GM19025 (cell line): ENCODE measurements around the gene FNDC3A.
"Not testable (repeated sequence)": the region's sequence is repeated elsewhere in the genome, so short reads cannot be mapped to it uniquely, and the experiment has no call there.

Experiments
- ATAC-seq: cut with Tn5 transposase; IDR thresholded peaks from one replicate; pipeline ENCODE4 v1.9.1; 2021; ENCODE audit warnings: mild to moderate bottlenecking, low read depth, moderate library complexity; ENCODE audit not compliant: unreplicated experiment

Gene FNDC3A

DNA sequence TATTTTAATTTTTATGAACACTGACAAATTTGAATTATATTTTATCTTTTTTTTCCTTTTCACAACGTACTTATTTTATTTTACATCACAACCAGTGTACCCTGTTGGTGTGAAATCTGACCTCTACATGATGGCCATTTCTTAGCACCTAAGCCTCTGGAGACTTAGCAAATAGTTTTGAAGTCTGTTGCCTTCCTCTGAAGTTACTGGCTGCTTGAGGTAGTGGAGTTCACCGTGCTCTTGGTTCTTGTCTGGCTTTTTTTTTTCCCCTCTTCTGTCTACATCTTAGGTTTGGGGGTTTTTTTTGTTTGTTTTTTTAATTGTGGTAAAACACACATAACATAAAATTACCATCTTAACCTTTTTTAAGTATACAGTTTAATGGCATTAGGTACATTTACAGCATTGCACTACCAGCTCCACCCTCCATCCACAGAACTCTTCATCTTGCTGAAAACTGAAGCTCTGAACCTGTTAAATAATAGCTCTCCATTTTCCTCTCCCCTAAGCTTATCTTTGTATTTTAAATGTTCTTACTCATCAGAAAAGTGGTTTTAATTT lies 150.3 kb downstream of the FNDC3A start:
- ATAC-seq: no peak

DNA sequence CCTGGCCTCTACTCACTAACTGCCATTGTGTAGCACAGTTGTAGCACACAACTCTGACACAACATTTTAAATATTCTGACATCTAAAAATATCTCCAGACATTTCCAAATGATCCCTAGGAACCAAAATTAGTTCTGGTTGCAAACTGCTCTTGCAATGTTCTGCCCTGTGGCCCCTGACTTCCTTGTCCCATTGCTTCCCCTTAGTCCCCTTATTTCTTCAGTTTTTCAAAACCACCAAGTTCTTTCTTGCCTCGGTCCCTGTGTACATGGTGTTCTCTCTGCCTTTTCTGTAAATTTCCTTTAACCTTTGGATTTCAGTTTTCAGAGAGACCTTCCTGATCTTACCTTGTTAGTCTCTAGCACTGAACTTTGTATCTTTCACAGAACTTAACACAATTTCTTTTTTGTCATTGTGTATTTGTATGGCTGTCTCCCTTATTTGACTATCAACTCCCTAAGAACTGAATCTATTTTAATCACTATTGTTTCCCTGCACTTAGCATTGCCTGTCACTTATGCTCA lies 156.8 kb downstream of the FNDC3A start:
- no peak for ATAC-seq

DNA sequence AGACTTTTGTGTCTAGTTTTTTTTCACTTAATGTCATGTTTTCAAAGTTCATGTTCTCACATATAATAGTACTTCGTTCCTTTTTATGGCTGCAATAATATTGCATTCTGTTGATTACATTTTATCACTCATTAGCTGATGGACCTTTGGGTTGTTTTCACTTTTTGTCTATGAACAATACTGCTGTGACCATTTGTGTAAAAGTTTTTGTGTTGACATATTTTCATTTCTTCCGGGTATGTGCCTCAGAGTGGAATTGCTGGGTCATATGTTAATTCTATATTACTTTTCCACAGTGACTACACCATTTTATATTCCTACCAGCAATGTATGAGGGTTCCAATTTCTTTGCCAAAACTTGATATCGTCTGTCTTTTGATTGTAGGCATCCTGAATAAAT lies 158.6 kb downstream of the FNDC3A start:
- no peak for ATAC-seq

DNA sequence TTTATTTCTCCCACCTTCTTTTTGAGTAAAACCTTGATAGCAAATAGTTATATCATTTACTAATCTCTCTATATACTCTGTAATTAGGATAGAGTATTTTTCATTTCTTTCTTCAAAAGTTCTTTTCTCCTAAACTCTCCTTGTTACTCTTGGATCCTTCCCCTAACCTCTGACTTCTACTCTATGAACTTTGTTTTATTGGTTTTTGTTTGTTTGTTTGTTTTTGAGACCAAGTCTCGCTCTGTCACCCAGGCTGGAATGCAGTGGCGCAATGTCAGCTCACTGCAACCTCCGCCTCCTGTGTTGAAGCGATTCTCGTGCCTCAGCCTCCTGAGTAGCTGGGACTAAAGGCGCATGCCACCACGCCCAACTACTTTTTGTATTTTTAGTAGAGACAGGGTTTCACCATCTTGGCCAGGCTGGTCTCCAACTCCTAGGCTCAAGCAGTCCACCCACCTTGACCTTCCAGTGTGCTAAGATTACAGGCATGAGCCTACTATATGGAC lies 161.5 kb downstream of the FNDC3A start:
- not testable (repeated sequence) for ATAC-seq

DNA sequence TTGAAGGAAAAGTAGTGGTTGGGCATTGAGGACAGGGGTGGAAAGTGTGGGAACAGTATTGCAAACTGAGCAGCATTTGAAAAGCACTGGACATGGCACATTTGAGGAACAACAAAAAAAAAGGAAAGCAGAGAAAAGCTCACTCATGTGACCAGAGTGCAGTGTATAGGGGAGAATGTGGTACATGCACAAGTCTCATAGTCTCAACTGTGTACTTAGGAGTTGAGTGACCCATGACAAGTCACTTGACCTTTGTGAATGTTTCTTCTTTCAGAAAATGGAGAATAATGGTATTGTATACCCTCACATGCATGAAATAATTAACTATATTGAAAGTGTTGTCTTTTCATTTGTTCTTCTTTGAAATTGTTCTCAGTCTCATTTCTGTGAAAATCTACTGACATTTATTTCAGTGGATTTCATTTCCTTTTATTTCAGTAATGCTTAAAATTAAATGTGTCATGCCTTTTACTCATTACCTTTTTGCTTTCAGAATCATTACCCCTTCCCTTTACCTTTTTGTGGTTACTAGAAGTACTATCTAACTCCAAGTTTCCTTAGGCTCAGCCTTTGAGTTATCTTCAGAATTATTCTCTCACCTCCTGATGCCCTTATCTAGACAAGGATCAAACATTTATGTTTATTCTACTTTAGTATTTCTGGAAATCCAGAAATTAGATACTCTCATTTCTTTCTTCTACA lies 165.3 kb downstream of the FNDC3A start:
- ATAC-seq: no peak

DNA sequence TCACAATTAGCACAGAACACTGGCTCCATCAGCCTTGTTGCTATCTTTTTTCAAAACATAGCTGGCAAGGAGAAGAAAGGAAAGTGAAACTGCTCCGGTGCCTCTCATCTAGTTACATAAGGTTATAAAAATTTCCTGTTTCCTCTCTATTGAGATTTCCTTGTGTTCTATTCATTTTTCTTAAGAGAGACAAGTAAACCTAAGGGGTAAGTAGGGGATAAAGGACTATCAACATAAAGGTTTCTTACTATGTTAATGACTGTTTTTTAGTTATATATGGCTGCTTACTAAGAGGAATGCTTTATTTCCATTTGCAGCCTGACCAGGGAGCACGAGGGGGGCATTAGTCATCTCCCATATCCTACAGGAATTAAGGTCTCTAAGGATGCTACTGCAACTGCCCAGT lies 171.2 kb downstream of the FNDC3A start:
- ATAC-seq: no peak

DNA sequence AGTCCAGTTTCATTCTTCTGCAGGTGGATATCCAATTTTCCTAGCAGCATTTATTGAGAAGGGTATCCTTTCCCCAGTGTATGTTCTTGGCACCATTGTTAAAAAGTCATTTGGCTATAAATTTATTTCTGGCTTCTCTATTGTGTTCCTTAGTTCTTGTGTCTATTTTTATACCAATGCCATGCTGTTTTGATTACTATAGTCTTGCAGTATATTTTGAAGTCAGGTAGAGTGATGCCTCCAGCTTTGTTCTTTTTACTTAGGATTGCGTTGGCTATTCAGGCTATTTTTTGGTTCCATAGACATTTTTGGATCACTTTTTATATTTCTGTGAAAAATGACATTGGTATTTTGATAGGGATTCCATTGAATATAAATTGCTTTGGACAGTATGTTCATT lies 172.7 kb downstream of the FNDC3A start:
- no peak for ATAC-seq

- ATAC-seq: not testable (repeated sequence)
Observed at GRCh38 chr13:49157955-49158584, 182.4 kb downstream of the FNDC3A start.

GRCh38 chr13:49163162-49163561 lies 187.4 kb downstream of the FNDC3A start:
- not testable (repeated sequence) for ATAC-seq

GRCh38 chr13:49164712-49165111 lies 189.0 kb downstream of the FNDC3A start:
- no peak for ATAC-seq

DNA sequence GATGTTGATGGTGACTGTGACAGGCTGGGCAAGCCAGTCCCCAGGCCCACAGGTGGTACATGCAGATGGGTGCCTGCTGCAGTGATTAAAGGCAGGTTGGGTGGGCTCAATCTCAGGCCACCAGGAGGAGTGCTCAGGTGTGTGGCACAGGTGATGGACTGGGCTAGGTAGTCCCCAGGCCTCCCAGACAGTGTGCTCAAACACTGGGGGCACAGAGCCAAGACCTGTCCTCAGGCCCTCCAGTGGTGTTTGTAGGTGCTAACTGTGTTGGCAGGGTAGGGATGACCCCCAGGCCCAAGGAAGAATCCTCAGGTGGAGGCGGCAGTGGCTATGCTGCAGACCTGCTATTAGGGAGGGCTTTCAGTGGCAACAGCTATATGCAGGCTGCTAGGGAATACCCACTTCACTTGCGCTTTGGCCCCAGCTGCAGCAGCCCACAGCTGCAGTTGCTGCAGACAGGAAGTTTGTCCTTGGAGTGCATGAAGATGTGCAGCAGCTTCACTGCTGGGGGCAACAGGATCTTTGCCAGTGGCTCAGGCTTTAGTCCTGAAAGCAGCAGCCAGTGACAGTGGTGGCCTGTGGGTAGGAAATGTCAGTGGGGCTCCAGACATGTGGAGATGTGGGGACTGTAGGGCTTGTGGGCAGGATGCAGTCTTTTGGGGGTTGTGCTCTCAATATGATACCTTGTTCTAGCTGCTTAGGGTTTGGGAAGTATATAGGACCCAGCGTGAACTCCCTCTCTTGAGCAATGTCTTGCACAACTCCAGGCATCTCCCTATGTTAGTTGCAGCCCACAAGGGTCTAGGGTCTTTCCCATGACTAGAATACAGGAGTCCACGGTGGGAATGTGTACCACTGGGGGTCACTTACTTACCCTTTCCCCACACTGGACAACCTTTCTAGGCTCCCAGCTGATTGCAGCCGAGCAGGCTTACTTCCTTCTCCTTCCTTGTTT lies 190.4 kb downstream of the FNDC3A start:
- no peak for ATAC-seq

- no peak for ATAC-seq
Observed at GRCh38 chr13:49171359-49171758, 195.6 kb downstream of the FNDC3A start.

- ATAC-seq: no peak
Observed at GRCh38 chr13:49183672-49184325, 208.1 kb downstream of the FNDC3A start.

DNA sequence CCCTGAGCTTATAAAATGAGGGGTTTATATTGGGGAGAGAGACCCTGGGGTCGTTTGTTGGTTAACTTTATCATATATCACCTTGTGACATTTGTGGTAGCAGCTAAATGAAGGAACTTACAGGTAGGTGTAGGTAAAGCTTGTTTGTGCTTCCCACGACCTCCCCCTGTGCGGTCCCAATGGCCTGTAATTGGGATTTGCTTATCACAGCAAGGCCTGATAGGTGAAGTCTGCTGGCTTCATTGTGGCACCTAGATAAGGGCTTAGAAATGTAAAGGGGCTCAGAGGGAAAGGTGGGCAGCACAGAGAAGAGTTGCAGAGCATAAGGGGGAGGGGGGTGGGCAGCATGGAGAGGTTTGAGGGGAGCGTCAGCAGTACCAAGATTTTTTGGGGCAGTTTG lies 208.9 kb downstream of the FNDC3A start:
- no peak for ATAC-seq

DNA sequence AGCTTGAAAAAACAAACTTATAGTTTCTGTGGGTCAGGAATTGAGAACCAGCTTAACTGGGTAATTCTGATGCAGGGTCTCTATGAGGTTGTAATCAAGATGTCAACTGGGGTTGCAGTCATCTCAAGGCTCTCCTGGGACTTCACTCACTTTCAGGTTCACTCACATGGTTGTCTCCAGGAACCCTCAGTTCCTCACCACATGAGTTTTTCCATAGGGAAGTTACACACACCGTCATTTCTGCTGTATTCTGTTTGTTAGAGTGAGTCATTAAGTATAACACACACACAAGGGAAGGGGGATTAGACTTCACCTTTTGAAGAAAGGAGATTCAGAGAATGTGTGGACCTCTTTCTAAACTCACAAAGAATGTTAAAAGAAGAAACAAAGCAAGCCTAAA lies 209.6 kb downstream of the FNDC3A start:
- ATAC-seq: no peak

- ATAC-seq: no peak
Observed at GRCh38 chr13:49190901-49191300, 215.2 kb downstream of the FNDC3A start.

- ATAC-seq: no peak
Observed at GRCh38 chr13:49206641-49207040, 230.9 kb downstream of the FNDC3A start.

GRCh38 chr13:49208619-49209018 lies 232.9 kb downstream of the FNDC3A start:
- ATAC-seq: no peak

DNA sequence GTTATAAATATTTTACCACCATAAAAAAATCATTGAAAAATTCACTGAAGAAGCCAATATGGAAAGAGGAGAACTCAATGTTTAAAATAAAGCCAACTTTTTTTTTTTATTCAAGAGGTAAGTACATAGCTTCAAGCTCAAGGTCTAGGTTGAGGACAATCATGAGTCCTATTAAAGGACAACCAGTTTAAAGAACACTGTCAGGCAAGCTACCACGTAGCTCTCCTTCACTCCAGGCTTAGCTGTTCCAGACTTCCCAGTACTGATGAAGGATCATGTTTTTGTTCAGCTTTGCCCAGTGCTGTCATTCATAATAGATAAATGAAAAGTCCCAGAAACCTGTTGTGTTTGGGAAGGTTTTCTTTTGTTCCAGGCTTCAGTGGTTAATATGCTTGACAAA lies 234.4 kb downstream of the FNDC3A start:
- no peak for ATAC-seq

DNA sequence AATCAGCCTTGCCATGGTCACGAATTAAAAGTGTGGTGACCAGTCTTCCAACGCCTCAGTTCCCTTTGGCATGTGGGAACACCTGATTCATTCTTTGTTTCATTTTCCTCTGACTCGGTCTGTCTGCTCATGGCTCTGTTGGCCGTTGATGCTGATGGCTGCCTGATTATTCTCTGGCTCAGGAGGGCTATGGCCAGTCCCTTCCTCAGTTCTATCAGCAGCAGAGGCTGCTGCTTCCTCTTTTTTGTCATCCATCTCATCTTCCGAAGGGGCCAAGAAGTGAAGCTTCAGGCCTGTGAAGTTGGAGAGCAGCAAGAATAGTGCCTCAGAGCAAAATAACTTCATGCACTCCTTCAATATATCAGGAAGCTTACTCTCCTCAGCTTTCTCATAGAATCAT lies 235.0 kb downstream of the FNDC3A start:
- no peak for ATAC-seq
